ENCODE data around the gene MS4A18.

MS4A18 gene

DNA sequence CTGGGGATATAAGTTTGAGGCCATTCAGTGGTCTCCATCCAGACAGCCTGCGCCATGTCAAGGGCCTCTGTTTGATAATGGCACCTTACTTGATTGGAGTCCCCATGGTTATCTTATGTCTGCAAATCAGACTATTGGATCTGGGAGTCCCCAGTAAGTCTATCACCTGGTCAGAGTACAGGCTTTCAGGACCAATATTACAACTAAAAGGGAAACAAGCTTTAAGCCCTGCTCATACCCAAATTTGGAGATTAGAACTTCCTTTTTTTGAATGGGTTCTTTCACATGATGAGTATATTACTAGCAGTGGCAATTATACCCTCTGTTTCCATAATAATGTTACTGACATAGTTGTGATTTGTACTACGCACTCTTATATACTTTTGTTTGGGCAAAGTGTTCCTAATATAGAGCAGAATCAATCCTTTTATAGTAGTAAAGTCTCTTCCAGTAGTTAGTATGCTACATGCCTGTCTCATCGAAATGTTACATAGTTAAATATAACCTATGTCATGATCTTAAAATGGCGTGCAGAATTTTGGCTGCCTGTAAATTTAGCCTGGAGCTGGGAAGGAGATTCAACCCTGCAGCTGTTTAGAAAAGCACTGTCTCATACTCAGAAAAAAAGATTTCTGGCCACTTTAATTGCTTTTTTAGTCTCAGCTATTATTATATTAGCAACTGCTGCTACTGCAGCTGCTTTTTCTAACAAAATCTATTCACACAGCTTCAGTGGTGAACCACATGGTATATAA, 37.1 kb downstream of the MS4A18 start:
- no peak overlapping the region for H3K4me3 ChIP-seq (ENCODE audit: low read length)
- TF ChIP-seq, protein P1, sequence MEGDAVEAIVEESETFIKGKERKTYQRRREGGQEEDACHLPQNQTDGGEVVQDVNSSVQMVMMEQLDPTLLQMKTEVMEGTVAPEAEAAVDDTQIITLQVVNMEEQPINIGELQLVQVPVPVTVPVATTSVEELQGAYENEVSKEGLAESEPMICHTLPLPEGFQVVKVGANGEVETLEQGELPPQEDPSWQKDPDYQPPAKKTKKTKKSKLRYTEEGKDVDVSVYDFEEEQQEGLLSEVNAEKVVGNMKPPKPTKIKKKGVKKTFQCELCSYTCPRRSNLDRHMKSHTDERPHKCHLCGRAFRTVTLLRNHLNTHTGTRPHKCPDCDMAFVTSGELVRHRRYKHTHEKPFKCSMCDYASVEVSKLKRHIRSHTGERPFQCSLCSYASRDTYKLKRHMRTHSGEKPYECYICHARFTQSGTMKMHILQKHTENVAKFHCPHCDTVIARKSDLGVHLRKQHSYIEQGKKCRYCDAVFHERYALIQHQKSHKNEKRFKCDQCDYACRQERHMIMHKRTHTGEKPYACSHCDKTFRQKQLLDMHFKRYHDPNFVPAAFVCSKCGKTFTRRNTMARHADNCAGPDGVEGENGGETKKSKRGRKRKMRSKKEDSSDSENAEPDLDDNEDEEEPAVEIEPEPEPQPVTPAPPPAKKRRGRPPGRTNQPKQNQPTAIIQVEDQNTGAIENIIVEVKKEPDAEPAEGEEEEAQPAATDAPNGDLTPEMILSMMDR (IDR thresholded peaks at IDR 0.05; ENCODE audit: insufficient read depth, low read depth, low read length, missing control alignments), result no peak
- no peak for DNase-seq (ENCODE audit: low read depth)

DNA sequence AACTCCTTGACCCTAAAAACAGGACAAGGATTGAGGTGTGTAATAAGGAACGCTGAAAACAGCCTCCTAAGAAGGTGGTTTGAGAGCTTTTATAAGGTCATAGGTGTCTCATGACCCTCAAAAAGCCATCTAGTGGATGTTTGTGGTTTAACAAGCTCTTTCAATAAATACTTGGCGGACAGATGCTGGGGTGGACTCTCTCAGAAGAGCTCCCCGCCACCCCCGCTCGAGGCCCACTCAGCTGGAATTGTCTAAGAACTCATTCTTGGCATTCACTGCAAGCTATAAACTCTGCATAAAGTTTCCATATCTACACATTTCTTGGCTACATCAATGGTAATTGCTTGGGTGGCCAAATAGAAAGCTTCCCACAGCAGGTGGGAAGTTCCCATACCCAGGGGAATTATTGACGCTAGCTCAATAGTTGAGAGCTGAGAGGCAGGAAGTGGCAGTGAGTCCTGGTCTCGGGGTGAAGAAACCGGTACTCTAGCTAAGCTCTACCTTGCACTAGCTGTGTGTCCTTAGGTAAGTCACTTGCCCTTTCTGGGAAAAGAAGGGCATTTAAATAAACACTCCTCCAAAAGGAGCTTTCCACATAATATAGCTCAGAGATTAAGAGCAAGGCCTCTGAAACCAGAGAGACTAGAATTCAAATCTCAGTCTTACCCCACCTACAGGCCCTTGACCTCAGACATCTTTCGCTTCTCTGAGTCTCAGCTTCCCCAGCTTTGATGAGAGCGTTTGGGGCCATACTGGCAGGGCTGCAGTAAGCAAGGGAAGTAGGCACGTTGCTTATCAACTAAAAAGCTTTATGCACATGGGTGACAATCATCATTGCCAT, 38.6 kb downstream of the MS4A18 start:
- peak; percentile 16 for DNase-seq (ENCODE audit: low read depth)
- H3K4me3 ChIP-seq (ENCODE audit: low read length), result no peak overlapping the region
- TF ChIP-seq, protein P1 (IDR thresholded peaks at IDR 0.05; ENCODE audit: insufficient read depth, low read depth, low read length, missing control alignments), result peak; percentile 33

DNA sequence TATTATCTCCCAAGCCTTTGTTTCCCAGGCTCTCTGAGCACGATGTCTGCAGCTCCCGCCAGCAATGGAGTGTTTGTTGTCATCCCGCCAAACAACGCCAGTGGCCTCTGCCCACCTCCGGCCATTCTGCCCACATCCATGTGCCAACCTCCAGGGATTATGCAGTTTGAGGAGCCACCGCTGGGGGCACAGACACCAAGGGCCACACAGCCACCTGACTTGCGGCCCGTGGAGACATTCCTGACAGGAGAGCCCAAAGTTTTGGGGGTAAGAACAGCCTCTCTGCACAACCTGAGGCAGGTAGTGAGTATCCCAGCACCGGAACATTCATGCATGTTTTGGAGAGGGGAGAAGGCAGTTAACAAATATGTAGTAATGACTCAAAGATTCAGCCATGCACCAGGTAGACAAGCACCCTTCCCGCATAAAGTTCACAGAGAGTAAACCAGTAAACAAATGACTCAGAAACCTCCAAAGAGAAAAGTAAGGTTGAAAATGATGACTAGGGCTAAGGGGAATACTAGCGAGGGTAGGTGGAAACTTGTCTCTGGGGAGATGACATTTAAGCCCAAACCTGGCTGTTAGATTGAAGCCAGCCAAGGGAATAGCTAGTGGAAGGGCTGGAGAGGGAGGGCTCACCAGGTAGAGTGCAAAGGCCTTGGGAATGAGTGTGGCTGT, 39.3 kb downstream of the MS4A18 start:
- no peak for DNase-seq (ENCODE audit: low read depth)
- TF ChIP-seq, protein P1 (IDR thresholded peaks at IDR 0.05; ENCODE audit: insufficient read depth, low read depth, low read length, missing control alignments), result no peak
- H3K4me3 ChIP-seq (ENCODE audit: low read length), result no peak overlapping the region

DNA sequence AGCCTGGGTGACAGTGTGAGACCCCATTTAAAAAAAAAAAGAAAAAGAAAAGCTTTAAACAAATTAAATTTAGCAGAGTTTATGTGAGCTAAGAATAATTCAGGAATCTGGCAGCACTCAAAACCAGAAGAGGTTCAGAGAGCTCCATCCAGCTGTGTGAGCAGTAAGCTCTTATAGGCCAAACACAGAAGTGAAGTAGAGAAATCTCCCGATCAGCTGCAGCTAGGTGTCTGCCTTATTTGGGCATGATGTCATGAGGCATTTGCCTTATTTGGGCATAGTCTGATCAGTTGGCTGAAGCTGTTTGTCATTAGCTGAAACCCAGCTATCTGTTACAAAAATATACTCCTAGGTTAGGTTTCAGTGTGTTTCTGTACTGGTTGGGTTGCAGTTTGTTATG, 40.4 kb downstream of the MS4A18 start:
- TF ChIP-seq, protein P1 (IDR thresholded peaks at IDR 0.05; ENCODE audit: insufficient read depth, low read depth, low read length, missing control alignments), result no peak
- DNase-seq (ENCODE audit: low read depth), result no peak
- no peak overlapping the region for H3K4me3 ChIP-seq (ENCODE audit: low read length)

DNA sequence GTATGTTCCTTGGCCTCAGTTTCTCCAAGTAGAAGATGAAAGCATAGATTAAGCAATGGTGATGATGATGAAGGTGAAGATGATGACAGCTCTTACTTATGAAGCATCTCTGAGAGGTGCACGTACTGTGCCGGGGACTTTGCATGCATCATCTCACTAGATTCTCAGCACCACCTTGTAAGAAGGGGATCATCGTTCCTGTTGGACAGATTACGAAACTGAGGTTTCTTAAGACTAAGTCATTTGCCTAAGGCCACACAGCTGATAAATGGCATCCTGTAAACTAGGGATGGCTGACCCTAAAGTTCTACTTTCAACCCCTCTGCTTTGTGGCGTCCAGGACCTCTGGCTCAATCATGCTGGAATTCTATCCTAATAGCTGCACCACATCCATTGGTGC, 40.8 kb downstream of the MS4A18 start:
- TF ChIP-seq, protein P1 (IDR thresholded peaks at IDR 0.05; ENCODE audit: insufficient read depth, low read depth, low read length, missing control alignments), result no peak
- peak; percentile 27 for DNase-seq (ENCODE audit: low read depth)
- H3K4me3 ChIP-seq (ENCODE audit: low read length), result no peak overlapping the region

DNA sequence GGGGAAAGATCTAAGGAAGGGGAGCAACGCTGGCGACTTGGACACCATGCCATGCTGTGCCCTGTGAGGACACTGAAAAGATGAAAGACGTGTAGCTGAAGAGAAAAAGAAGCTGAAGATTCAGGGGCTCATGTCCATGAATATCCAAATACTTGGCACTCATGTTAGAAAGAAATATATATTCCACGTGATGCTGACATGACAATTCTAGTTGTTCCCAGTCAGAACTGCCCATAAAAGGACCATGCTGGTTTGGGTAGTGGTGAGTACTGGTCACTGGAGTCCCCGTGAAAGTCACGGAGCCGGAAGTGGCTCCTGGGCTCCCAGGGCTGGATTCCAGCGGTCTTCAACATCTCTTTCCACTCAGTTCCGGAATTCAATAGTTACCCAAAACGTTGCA, 42.0 kb downstream of the MS4A18 start:
- TF ChIP-seq, protein P1 (IDR thresholded peaks at IDR 0.05; ENCODE audit: insufficient read depth, low read depth, low read length, missing control alignments), result no peak
- no peak overlapping the region for H3K4me3 ChIP-seq (ENCODE audit: low read length)
- DNase-seq (ENCODE audit: low read depth), result no peak

Data from epithelial cell of esophagus (primary cell).